ENCODE results near the gene KIF26B.

- TF ChIP-seq CTCF (IDR thresholded peaks at IDR 0.05) (no peak), POLR2A (IDR thresholded peaks at IDR 0.05) (no peak)
Observed at GRCh38 chr1:245589316-245589715, 434.5 kb downstream of the KIF26B start.

Data from tibial nerve (tissue), 3 donors.